NT2/D1 (cell line): ENCODE results near the gene ZXDA.

Experiments
- DNase-seq: peaks from one replicate; pipeline ENCODE4 v3.0.0-alpha.2; 2011; ENCODE audit warnings: low read depth, low spot score
- H3K27me3 ChIP-seq: 2 replicates; pipeline ENCODE4 v1.6.0; 2011; ENCODE audit warnings: mild to moderate bottlenecking; ENCODE audit not compliant: insufficient read length, insufficient read depth
- H3K36me3 ChIP-seq: 2 replicates; pipeline ENCODE4 v1.6.1; 2011; ENCODE audit warnings: mild to moderate bottlenecking, low read length, mixed read lengths; ENCODE audit not compliant: insufficient read depth, insufficient read length
- H3K4me1 ChIP-seq: 2 replicates; pipeline ENCODE4 v1.5.1; 2011; ENCODE audit not compliant: insufficient read depth, insufficient read length
- H3K4me3 ChIP-seq: 2 replicates; pipeline ENCODE4 v1.5.1; 2011; ENCODE audit warnings: low read depth; ENCODE audit not compliant: insufficient read length
- H3K9ac ChIP-seq: 2 replicates; pipeline ENCODE4 v1.6.0; 2011; ENCODE audit warnings: low read depth; ENCODE audit not compliant: insufficient read length
- H3K9me3 ChIP-seq: 2 replicates; pipeline ENCODE4 v1.5.1; 2011; ENCODE audit warnings: mild to moderate bottlenecking, low read length; ENCODE audit not compliant: insufficient read depth
- SUZ12 ChIP-seq: IDR thresholded peaks from 2 replicates; pipeline ENCODE4 v1.6.1; 2011; ENCODE audit not compliant: insufficient read length, insufficient read depth; ENCODE audit errors: extremely low read depth
- YY1 ChIP-seq: IDR thresholded peaks from 2 replicates; pipeline ENCODE4 v1.6.1; 2011; ENCODE audit not compliant: insufficient read length, insufficient read depth
- ZNF274 ChIP-seq: IDR thresholded peaks from 2 replicates; pipeline ENCODE4 v1.6.1; 2011; ENCODE audit warnings: mild to moderate bottlenecking, low read depth, low read length

ZXDA gene

GRCh38 chrX:57902633-57903032 lies 7.6 kb downstream of the ZXDA start:
- H3K9me3 ChIP-seq: no peaks in the 10 kb centered on the region
- TF ChIP-seq SUZ12 (no peak), ZNF274 (no peak), YY1 (no peak)
- no peak overlapping the region for H3K9ac ChIP-seq
- no peaks in the 10 kb centered on the region for H3K36me3 ChIP-seq
- no peak for DNase-seq
- no peak overlapping the region for H3K4me3 ChIP-seq
- no peaks in the 10 kb centered on the region for H3K27me3 ChIP-seq
- no peaks in the 10 kb centered on the region for H3K4me1 ChIP-seq

- Histone ChIP-seq H3K4me3 (no peak overlapping the region), H3K4me1 (no peaks in the 10 kb centered on the region), H3K36me3 (no peaks in the 10 kb centered on the region), H3K9ac (no peak overlapping the region), H3K9me3 (no peaks in the 10 kb centered on the region), H3K27me3 (no peaks in the 10 kb centered on the region)
- no peak for DNase-seq
- TF ChIP-seq SUZ12 (no peak), ZNF274 (no peak), YY1 (no peak)
These were observed 8.8 kb downstream of the ZXDA start for GRCh38 chrX:57901466-57901865.

- Histone ChIP-seq H3K9ac (no peak overlapping the region), H3K4me3 (no peak overlapping the region), H3K36me3 (no peaks in the 10 kb centered on the region), H3K27me3 (no peaks in the 10 kb centered on the region), H3K9me3 (no peaks in the 10 kb centered on the region), H3K4me1 (no peaks in the 10 kb centered on the region)
- TF ChIP-seq YY1 (no peak), ZNF274 (no peak), SUZ12 (no peak)
- DNase-seq: no peak
These were observed 9.3 kb downstream of the ZXDA start for GRCh38 chrX:57900975-57901374.

- no peak for TF ChIP-seq SUZ12
- TF ChIP-seq YY1: no peak
- TF ChIP-seq ZNF274: no peak
- no peaks in the 10 kb centered on the region for H3K9me3 ChIP-seq
- no peaks in the 10 kb centered on the region for H3K4me1 ChIP-seq
- DNase-seq: no peak
- H3K4me3 ChIP-seq: no peak overlapping the region
- no peaks in the 10 kb centered on the region for H3K27me3 ChIP-seq
- no peak overlapping the region for H3K9ac ChIP-seq
- H3K36me3 ChIP-seq: no peaks in the 10 kb centered on the region
These were observed 10.4 kb downstream of the ZXDA start for GRCh38 chrX:57899906-57900305.

GRCh38 chrX:57899064-57899463 lies 11.2 kb downstream of the ZXDA start:
- Histone ChIP-seq H3K27me3 (no peaks in the 10 kb centered on the region), H3K9ac (no peak overlapping the region), H3K9me3 (no peaks in the 10 kb centered on the region), H3K4me3 (no peak overlapping the region), H3K4me1 (no peaks in the 10 kb centered on the region), H3K36me3 (no peaks in the 10 kb centered on the region)
- TF ChIP-seq ZNF274: no peak
- TF ChIP-seq SUZ12: no peak
- no peak for TF ChIP-seq YY1
- DNase-seq: no peak

GRCh38 chrX:57871463-57871862 lies 38.8 kb downstream of the ZXDA start:
- Histone ChIP-seq H3K4me1 (peaks cover 4% of the 10 kb centered on the region), H3K27me3 (no peaks in the 10 kb centered on the region), H3K36me3 (no peaks in the 10 kb centered on the region), H3K9me3 (no peaks in the 10 kb centered on the region; the same call in 1 of the 2 replicates), H3K9ac (no peak overlapping the region), H3K4me3 (no peak overlapping the region)
- no peak for DNase-seq
- TF ChIP-seq SUZ12 (no peak), YY1 (no peak), ZNF274 (no peak)
